C4-2B (cell line): ENCODE measurements around the gene CHD3.

ENCODE experiments used
- ZFX ChIP-seq: fragments of 450-650 bp; IDR thresholded peaks from 2 replicates; pipeline ENCODE4 v1.6.1; 2017
- TF ChIP-seq, protein P1 (sequence below): fragments of 450-650 bp; conservative IDR thresholded peaks from 2 replicates; pipeline ENCODE4 v1.5.1; 2017; ENCODE audit warnings: mild to moderate bottlenecking

DNA sequence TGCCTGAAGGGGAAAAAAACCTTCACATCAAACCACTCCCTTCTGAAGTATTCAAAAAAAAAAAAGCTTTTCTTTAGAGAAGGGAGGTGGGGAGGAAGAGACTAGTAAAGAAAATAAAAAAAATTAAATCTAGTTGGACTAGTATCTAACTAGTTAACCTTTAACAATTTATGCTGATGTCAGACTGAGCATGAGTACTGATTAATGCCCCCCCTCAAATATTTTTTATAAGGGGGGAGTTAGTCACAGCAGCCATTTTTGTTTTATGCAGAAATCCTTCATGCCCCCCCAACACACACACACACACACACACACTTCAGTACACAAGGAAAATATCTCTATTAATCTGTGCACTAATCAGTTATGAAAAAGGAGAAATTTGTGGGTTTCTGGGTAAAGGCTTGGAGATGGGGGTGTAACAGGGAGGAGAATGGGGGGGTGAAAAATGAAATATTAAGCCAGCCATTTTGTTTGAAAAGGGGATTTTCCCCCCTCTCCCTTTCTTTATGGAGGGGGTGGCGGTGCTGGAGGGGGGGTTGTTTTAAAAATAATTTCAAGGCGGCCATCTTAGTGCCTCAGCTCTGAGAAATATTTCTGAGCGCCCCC is 4.7 kb upstream of the CHD3 start:
- TF ChIP-seq, protein P1, sequence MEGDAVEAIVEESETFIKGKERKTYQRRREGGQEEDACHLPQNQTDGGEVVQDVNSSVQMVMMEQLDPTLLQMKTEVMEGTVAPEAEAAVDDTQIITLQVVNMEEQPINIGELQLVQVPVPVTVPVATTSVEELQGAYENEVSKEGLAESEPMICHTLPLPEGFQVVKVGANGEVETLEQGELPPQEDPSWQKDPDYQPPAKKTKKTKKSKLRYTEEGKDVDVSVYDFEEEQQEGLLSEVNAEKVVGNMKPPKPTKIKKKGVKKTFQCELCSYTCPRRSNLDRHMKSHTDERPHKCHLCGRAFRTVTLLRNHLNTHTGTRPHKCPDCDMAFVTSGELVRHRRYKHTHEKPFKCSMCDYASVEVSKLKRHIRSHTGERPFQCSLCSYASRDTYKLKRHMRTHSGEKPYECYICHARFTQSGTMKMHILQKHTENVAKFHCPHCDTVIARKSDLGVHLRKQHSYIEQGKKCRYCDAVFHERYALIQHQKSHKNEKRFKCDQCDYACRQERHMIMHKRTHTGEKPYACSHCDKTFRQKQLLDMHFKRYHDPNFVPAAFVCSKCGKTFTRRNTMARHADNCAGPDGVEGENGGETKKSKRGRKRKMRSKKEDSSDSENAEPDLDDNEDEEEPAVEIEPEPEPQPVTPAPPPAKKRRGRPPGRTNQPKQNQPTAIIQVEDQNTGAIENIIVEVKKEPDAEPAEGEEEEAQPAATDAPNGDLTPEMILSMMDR, result no peak
- TF ChIP-seq ZFX, result no peak
